ENCODE measurements around the gene SLC4A2. TPM values are rescaled to one million over a fixed set of nuclear protein-coding genes. Genes with fewer than 3 reads are reported as not detected.

The SLC4A2 gene
- total RNA-seq, 4 donors from 2014 or later: 39.8 to 53.7 (median 45.0) TPM

DNA sequence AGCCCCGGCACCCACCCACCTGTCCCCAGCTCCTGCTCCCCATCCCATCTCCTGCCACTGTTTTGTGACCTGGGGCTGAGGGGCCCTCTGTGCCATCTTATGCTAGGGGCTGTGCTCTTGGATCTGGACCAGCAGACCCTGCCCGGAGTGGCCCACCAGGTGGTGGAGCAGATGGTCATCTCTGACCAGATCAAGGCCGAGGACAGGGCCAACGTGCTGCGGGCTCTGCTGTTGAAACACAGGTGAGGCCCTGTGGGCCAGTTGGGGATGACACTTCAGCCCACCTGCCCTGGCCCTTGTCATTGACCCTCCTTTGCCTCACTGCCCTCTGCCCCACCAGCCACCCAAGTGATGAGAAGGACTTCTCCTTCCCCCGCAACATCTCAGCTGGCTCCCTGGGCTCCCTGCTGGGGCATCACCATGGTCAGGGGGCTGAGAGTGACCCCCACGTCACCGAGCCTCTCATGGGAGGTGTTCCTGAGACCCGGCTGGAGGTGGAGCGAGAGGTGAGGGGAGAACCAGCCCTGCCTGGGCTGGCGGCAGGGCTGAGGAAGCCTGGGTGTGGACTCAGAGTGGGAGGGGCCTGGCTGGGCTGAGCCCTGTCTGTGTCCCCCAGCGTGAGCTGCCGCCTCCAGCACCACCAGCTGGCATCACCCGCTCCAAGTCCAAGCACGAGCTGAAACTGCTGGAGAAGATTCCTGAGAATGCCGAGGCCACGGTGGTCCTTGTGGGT lies 10.6 kb downstream of the SLC4A2 start:
- DNase-seq: no peak
- TF ChIP-seq, protein P1, sequence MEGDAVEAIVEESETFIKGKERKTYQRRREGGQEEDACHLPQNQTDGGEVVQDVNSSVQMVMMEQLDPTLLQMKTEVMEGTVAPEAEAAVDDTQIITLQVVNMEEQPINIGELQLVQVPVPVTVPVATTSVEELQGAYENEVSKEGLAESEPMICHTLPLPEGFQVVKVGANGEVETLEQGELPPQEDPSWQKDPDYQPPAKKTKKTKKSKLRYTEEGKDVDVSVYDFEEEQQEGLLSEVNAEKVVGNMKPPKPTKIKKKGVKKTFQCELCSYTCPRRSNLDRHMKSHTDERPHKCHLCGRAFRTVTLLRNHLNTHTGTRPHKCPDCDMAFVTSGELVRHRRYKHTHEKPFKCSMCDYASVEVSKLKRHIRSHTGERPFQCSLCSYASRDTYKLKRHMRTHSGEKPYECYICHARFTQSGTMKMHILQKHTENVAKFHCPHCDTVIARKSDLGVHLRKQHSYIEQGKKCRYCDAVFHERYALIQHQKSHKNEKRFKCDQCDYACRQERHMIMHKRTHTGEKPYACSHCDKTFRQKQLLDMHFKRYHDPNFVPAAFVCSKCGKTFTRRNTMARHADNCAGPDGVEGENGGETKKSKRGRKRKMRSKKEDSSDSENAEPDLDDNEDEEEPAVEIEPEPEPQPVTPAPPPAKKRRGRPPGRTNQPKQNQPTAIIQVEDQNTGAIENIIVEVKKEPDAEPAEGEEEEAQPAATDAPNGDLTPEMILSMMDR (IDR thresholded peaks at IDR 0.05): no peak
- no peak for TF ChIP-seq POLR2A (IDR thresholded peaks at IDR 0.05)
- Histone ChIP-seq H3K27me3 (no peaks in the 10 kb centered on the region), H3K4me1 (no peaks in the 10 kb centered on the region), H3K4me3 (no peak overlapping the region), H3K36me3 (peaks cover 38 to 100% (median 80%) of the 10 kb centered on the region in 3 donors), H3K9me3 (no peaks in the 10 kb centered on the region), H3K27ac (no peak overlapping the region)
- intact Hi-C loops (cut with DNase I): no loop called here
- no CpG with 5 or more reads among the region's 17 CpGs for WGBS, 2 donors

DNA sequence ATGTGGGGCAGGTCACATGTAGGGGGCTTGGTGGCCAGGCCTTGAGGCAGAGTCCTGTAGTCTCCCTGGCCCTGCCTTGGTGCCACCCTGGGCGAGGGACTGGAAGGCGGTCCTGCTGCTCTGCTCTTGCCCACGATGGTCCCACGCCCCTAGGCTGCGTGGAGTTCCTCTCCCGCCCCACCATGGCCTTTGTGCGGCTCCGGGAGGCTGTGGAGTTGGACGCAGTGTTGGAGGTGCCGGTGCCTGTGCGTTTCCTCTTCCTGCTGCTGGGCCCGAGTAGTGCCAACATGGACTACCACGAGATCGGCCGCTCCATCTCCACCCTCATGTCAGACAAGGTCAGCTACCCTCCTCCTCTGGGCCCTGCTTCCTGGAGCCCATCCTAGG lies 11.2 kb downstream of the SLC4A2 start:
- Histone ChIP-seq H3K27ac (no peak overlapping the region), H3K4me1 (no peaks in the 10 kb centered on the region), H3K4me3 (no peak overlapping the region), H3K27me3 (no peaks in the 10 kb centered on the region), H3K9me3 (no peaks in the 10 kb centered on the region), H3K36me3 (peaks cover 40 to 100% (median 79%) of the 10 kb centered on the region in 3 donors)
- no peak for DNase-seq
- intact Hi-C loops (cut with DNase I): no loop called here
- TF ChIP-seq, protein P1 (IDR thresholded peaks at IDR 0.05): no peak
- no peak for TF ChIP-seq POLR2A (IDR thresholded peaks at IDR 0.05)
- WGBS, 2 donors: 96 to 97% methylated on average over 7 to 9 of the region's 15 CpGs

DNA sequence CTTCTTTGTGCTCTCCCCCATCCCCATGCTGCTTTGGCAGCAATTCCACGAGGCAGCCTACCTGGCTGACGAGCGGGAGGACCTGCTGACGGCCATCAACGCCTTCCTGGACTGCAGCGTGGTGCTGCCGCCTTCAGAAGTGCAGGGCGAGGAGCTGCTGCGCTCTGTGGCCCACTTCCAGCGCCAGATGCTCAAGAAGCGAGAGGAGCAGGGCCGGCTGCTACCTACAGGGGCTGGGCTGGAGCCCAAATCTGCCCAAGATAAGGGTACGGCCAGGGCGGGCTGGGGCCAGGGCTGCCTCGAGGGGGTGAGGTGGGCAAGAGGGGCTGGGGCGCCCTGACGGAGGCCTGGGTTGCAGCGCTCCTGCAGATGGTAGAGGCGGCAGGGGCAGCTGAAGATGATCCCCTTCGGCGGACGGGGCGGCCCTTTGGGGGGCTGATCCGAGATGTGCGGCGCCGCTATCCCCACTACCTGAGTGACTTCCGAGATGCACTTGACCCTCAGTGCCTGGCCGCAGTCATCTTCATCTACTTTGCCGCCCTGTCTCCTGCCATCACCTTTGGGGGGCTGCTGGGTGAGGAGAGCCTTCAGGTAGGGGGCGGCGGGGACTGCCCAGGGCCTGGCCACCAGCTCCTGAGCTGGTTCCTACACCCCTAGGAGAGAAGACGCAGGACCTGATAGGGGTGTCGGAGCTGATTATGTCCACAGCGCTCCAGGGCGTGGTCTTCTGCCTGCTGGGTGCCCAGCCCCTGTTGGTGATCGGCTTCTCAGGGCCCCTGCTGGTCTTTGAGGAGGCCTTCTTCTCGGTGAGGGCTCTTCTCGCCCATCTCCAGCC lies 11.9 kb downstream of the SLC4A2 start:
- intact Hi-C loops (cut with DNase I): no loop called here
- H3K4me1 ChIP-seq: no peaks in the 10 kb centered on the region
- H3K4me3 ChIP-seq: no peak overlapping the region
- DNase-seq: no peak
- H3K27me3 ChIP-seq: no peaks in the 10 kb centered on the region
- WGBS, 2 donors: 95% methylated on average over 4 of the region's 39 CpGs; no CpG with 5 or more reads in 1 of the 2 donors
- H3K27ac ChIP-seq: no peak overlapping the region
- TF ChIP-seq, protein P1 (IDR thresholded peaks at IDR 0.05): no peak
- no peaks in the 10 kb centered on the region for H3K9me3 ChIP-seq
- H3K36me3 ChIP-seq: peaks cover 40 to 100% (median 74%) of the 10 kb centered on the region in 3 donors

DNA sequence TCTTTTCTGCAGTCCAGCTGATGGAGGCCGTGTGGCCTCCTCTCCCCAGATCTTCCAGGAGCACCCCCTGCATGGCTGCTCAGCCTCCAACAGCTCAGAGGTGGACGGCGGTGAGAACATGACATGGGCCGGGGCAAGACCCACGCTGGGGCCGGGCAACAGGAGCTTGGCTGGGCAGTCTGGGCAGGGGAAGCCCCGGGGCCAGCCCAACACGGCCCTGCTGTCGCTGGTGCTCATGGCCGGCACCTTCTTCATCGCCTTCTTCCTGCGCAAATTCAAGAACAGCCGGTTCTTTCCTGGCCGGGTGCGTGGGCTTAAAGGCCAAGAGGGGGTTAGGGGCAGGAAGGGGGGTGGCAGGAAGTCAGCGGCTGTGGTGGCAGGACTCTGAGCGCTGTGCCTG lies 14.6 kb downstream of the SLC4A2 start:
- no peak overlapping the region for H3K27ac ChIP-seq
- DNase-seq: no peak
- TF ChIP-seq, protein P1 (IDR thresholded peaks at IDR 0.05): no peak
- no peak for TF ChIP-seq POLR2A (IDR thresholded peaks at IDR 0.05)
- WGBS, 2 donors: 65 to 69% methylated on average over 3 to 8 of the region's 17 CpGs
- H3K4me1 ChIP-seq: peaks cover 4 to 23% (median 5%) of the 10 kb centered on the region in 3 donors
- intact Hi-C loops (cut with DNase I): no loop called here
- no peak overlapping the region for H3K4me3 ChIP-seq
- no peaks in the 10 kb centered on the region for H3K27me3 ChIP-seq
- H3K9me3 ChIP-seq: no peaks in the 10 kb centered on the region
- peaks cover 35 to 100% (median 59%) of the 10 kb centered on the region in 3 donors for H3K36me3 ChIP-seq
